Tibial nerve (tissue), 4 donors: ENCODE results near the gene IKBKE. TPM values are rescaled to one million over a fixed set of nuclear protein-coding genes. Genes with fewer than 3 reads are reported as not detected.

Experiments
- DNase-seq, 2 donors: peaks; one replicate each; pipeline ENCODE4 v3.0.0-alpha.2; 2019; ENCODE audit warnings: low spot score in 2 of 2
- H3K27ac ChIP-seq, 4 donors: fragments of 200-600 bp; sonication (generic) in 3 of 4; one replicate each; pipeline ENCODE4 v1.5.1; 2017 to 2019; ENCODE audit warnings: mild to moderate bottlenecking in 1 of 4
- H3K27me3 ChIP-seq, 2 donors: fragments of 200-600 bp; sonication (generic) in 1 of 2; one replicate each; pipeline versions ENCODE4 v1.5.1 to v1.6.0; 2017 to 2019
- H3K36me3 ChIP-seq, 3 donors: fragments of 200-600 bp; sonication (generic); one replicate each; pipeline ENCODE4 v1.5.1; 2018 to 2019
- H3K4me1 ChIP-seq, 4 donors: fragments of 200-600 bp; sonication (generic) in 3 of 4; one replicate each; pipeline ENCODE4 v1.5.1; 2017 to 2019
- H3K4me3 ChIP-seq, 4 donors: fragments of 200-600 bp; sonication (generic) in 3 of 4; one replicate each; pipeline ENCODE4 v1.5.1; 2017 to 2019; ENCODE audit warnings: mild to moderate bottlenecking in 1 of 4, moderate library complexity in 1 of 4
- H3K9me3 ChIP-seq, 4 donors: fragments of 200-600 bp; sonication (generic) in 3 of 4; one replicate each; pipeline ENCODE4 v1.5.1; 2017 to 2019
- CTCF ChIP-seq, 5 experiments: fragments of 200-600 bp in 3 of 5; fragments of 450-650 bp in 2 of 5; sonication (generic) in 3 of 5; IDR thresholded peaks; one replicate each; pipeline ENCODE4 v1.5.1; 2016 to 2019; ENCODE audit warnings: antibody characterized with exemption in 5 of 5, mild to moderate bottlenecking in 3 of 5, moderate library complexity in 2 of 5
- EP300 ChIP-seq, 2 donors: sonication (generic); formaldehyde crosslinking; IDR thresholded peaks; one replicate each; pipeline ENCODE4 v1.6.1; 2017; ENCODE audit warnings: antibody characterized with exemption in 2 of 2, mild to moderate bottlenecking in 1 of 2
- POLR2A ChIP-seq, 2 donors: fragments of 450-650 bp; IDR thresholded peaks; one replicate each; pipeline ENCODE4 v1.6.1; 2017; ENCODE audit warnings: antibody characterized with exemption in 2 of 2, mild to moderate bottlenecking in 2 of 2, moderate library complexity in 2 of 2
- WGBS, 2 donors: methylation state at CpG; one replicate each; pipeline ENCODE4 v1.1.5; 2018; 5-methylcytosine and 5-hydroxymethylcytosine counted together
- total RNA-seq, 4 donors: library from RNA; depleted of rRNA; stranded (reverse); fragments of >200 nt; gene quantifications; one replicate each; pipeline ENCODE4 v1.1.0, GENCODE V29; 2016

IKBKE gene
- total RNA-seq, 4 donors from 2014 or later, result 1.5 to 18.0 (median 3.7) TPM

- no peaks in the 10 kb centered on the region for H3K9me3 ChIP-seq
- H3K4me3 ChIP-seq, result no peak overlapping the region
- peak overlapping the region in 1 of 4 donors; percentile 27 for H3K27ac ChIP-seq
- H3K4me1 ChIP-seq, result peaks cover 0 to 20% (median 0%) of the 10 kb centered on the region in 4 donors
- no peak for TF ChIP-seq CTCF (IDR thresholded peaks at IDR 0.05)
- TF ChIP-seq POLR2A (IDR thresholded peaks at IDR 0.05), result no peak
- TF ChIP-seq EP300 (IDR thresholded peaks at IDR 0.05), result no peak
- H3K36me3 ChIP-seq, result peaks cover 0 to 87% (median 0%) of the 10 kb centered on the region in 3 donors
- H3K27me3 ChIP-seq, result no peaks in the 10 kb centered on the region
- DNase-seq, result no peak
- WGBS, 2 donors, result 75 to 80% methylated on average over 4 of the region's 4 CpGs
Observed at GRCh38 chr1:206429421-206429820, 40.9 kb upstream of the IKBKE start.

GRCh38 chr1:206430031-206430983 lies 40.0 kb upstream of the IKBKE start:
- peaks cover 0 to 87% (median 0%) of the 10 kb centered on the region in 3 donors for H3K36me3 ChIP-seq

GRCh38 chr1:206435445-206435844 lies 34.8 kb upstream of the IKBKE start:
- 62 to 83% methylated on average over 1 of the region's 1 CpG for WGBS, 2 donors
- DNase-seq, result no peak
- peaks cover 0 to 23% (median 0%) of the 10 kb centered on the region in 4 donors for H3K4me1 ChIP-seq
- TF ChIP-seq EP300 (IDR thresholded peaks at IDR 0.05) (no peak), POLR2A (IDR thresholded peaks at IDR 0.05) (no peak), CTCF (IDR thresholded peaks at IDR 0.05) (no peak)
- H3K27ac ChIP-seq, result no peak overlapping the region
- peaks cover 0 to 86% (median 0%) of the 10 kb centered on the region in 3 donors for H3K36me3 ChIP-seq
- no peaks in the 10 kb centered on the region for H3K9me3 ChIP-seq
- no peaks in the 10 kb centered on the region for H3K27me3 ChIP-seq
- H3K4me3 ChIP-seq, result no peak overlapping the region

More at GRCh38 chr1:206430031-206430983, 40.0 kb upstream of the IKBKE start:
- DNase-seq, result no peak
- H3K4me3 ChIP-seq, result no peak overlapping the region
- no peaks in the 10 kb centered on the region for H3K9me3 ChIP-seq
- peak overlapping the region in 2 of 4 donors; percentile 10 to 50 for H3K27ac ChIP-seq
- H3K27me3 ChIP-seq, result no peaks in the 10 kb centered on the region
- WGBS, 2 donors, result 68 to 72% methylated on average over 9 of the region's 9 CpGs
- TF ChIP-seq CTCF (IDR thresholded peaks at IDR 0.05), result peak in 1 of 5 experiments; percentile 22
- peak in 1 of 2 donors; percentile 58 for TF ChIP-seq EP300 (IDR thresholded peaks at IDR 0.05)
- TF ChIP-seq POLR2A (IDR thresholded peaks at IDR 0.05), result no peak
- H3K4me1 ChIP-seq, result peaks cover 0 to 20% (median 0%) of the 10 kb centered on the region in 4 donors

- DNase-seq, result no peak
- no peak for TF ChIP-seq CTCF (IDR thresholded peaks at IDR 0.05)
- no peak for TF ChIP-seq EP300 (IDR thresholded peaks at IDR 0.05)
- no peak for TF ChIP-seq POLR2A (IDR thresholded peaks at IDR 0.05)
- Histone ChIP-seq H3K36me3 (peaks cover 0 to 87% (median 0%) of the 10 kb centered on the region in 3 donors), H3K27me3 (no peaks in the 10 kb centered on the region), H3K4me1 (peaks cover 0 to 20% (median 0%) of the 10 kb centered on the region in 4 donors), H3K9me3 (no peaks in the 10 kb centered on the region), H3K4me3 (no peak overlapping the region), H3K27ac (no peak overlapping the region)
Observed at GRCh38 chr1:206438554-206438953, 31.7 kb upstream of the IKBKE start.

GRCh38 chr1:206439205-206439604 lies 31.1 kb upstream of the IKBKE start:
- H3K4me3 ChIP-seq, result no peak overlapping the region
- peaks cover 0 to 17% (median 0%) of the 10 kb centered on the region in 4 donors for H3K4me1 ChIP-seq
- H3K27me3 ChIP-seq, result no peaks in the 10 kb centered on the region
- no peak for TF ChIP-seq EP300 (IDR thresholded peaks at IDR 0.05)
- TF ChIP-seq CTCF (IDR thresholded peaks at IDR 0.05), result no peak
- TF ChIP-seq POLR2A (IDR thresholded peaks at IDR 0.05), result no peak
- H3K9me3 ChIP-seq, result no peaks in the 10 kb centered on the region
- no peak for DNase-seq
- H3K27ac ChIP-seq, result no peak overlapping the region
- H3K36me3 ChIP-seq, result peaks cover 0 to 93% (median 0%) of the 10 kb centered on the region in 3 donors
- WGBS, 2 donors, result 82 to 92% methylated on average over 2 of the region's 2 CpGs
